A673 (cell line): ENCODE data around the gene OBI1.

Experiments
- EZH2 ChIP-seq: fragments of 200-600 bp; sonication (generic); IDR thresholded peaks from 2 replicates; pipeline ENCODE4 v1.6.1; 2017; ENCODE audit warnings: borderline replicate concordance, low read depth, mild to moderate bottlenecking, mixed read lengths, antibody characterized with exemption, low read length; ENCODE audit not compliant: poor library complexity, severe bottlenecking
- TF ChIP-seq, protein P1 (sequence below): fragments of 300-800, 200-600 bp; sonication (generic); conservative IDR thresholded peaks from 2 replicates; pipeline ENCODE4 v1.5.1; 2017; ENCODE audit warnings: low read depth, mild to moderate bottlenecking, antibody characterized with exemption, low read length, moderate library complexity, mixed read lengths

DNA sequence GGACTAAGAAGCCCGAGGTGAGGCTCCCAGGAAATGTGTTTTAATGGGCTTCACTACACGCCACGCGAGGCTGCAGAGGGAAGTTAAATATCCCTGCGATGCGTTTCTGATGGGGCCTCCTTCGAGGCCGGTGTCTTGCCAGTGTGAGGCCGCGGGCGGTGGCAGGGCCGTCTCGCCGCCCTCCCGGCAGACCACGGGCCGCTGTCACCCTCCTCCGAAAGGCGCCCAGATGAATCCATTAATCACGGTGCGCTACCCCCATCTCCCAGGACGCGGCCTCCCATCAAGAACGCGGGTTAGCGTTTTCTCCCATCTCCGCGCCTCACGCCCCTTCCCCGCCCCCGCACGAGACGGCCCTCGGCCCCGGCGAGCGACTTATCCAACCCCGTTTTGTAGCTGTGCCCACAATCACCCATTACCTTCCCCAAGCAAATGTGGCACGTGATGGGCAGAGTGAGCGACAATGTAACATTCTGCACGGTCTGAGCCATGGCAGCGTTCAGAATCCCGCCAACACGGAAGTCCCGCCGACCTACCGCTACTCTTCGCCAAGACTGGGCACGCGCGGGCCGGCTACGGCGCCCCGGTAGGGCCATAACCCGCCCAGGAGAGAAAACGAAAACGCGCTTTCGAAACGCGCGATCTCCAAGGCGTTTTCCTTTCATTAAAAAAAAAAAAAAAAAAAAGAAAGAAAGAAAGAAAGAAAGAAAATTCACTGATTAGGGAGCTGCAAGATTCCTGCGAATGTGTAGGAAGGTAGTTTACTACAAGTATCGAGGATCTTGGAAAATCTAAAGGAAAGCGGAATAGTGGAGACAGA, at the start of gene OBI1:
- TF ChIP-seq, protein P1, sequence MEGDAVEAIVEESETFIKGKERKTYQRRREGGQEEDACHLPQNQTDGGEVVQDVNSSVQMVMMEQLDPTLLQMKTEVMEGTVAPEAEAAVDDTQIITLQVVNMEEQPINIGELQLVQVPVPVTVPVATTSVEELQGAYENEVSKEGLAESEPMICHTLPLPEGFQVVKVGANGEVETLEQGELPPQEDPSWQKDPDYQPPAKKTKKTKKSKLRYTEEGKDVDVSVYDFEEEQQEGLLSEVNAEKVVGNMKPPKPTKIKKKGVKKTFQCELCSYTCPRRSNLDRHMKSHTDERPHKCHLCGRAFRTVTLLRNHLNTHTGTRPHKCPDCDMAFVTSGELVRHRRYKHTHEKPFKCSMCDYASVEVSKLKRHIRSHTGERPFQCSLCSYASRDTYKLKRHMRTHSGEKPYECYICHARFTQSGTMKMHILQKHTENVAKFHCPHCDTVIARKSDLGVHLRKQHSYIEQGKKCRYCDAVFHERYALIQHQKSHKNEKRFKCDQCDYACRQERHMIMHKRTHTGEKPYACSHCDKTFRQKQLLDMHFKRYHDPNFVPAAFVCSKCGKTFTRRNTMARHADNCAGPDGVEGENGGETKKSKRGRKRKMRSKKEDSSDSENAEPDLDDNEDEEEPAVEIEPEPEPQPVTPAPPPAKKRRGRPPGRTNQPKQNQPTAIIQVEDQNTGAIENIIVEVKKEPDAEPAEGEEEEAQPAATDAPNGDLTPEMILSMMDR = no peak
- TF ChIP-seq EZH2 = no peak
